Dedifferentiated amniotic fluid mesenchymal stem cell (primary cell): ENCODE data around the gene GABBR1.
"Not testable (repeated sequence)": the region's sequence is repeated elsewhere in the genome, so short reads cannot be mapped to it uniquely, and the experiment has no call there.

Experiments
- DNase-seq: peaks from one replicate; pipeline ENCODE4 v3.0.0-alpha.2; 2016; ENCODE audit errors: extremely low spot score

The GABBR1 gene

DNA sequence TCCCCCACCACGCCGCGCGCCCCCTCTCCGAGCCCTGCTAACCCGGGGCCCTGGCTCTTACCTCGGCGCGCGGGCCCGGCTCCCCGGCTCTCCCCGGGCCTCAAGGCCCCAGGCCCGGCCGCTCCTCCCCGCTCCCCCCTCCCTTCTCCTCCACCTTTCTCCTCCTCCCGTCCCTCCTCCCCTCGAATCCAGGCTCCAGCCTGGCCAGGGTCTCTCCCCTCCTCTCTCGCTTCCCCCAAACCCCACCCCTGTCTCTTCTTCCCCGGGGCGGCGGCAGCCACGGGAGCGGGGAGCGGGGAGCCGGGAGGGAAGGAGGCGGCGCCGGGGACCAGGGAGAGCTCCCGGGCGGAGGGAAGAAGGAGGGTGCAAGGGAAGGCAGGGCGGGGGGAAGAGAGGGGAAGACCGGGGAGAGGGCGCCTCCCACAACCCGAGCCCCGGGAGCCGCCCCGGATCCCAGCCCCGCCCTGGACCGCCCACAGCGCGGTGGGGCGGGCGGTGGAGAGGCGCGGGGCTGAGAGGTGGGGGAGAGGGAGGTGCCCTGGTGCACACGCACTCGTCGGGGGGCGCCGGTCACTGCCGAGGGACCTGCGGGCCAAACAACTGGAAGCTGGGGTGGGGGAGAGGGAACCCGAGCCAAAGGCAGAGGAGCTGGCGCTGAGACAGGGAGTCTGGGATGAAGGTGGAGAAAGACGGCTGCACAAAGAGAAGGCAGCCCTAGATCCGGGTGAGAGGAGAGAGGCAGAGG lies at the start of gene GABBR1:
GABBR1 (minus strand) TSS at position 395 of the 745 bp plus-strand sequence. CDS start 798 bp downstream, outside the sequence.
- peak; percentile 81 for DNase-seq

DNA sequence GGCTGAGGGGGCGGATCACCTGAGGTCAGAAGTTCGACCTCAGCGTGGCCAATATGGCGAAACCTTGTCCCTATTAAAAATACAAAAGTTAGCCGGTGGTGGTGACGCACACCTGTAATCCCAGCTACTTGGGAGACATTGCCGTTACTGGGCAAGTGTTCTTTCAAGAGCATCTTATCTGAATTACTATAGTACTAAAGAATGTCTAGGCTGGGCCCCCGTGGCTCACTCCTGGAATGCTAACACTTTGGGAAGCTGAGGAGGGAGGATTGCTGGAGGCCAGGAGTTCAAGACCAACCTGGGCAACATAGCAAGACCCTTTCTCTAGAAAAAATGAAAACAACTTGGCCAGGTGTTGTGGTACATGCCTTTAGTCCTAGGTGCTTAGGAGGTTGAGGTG lies 48.8 kb upstream of the GABBR1 start:
- DNase-seq = no peak

DNA sequence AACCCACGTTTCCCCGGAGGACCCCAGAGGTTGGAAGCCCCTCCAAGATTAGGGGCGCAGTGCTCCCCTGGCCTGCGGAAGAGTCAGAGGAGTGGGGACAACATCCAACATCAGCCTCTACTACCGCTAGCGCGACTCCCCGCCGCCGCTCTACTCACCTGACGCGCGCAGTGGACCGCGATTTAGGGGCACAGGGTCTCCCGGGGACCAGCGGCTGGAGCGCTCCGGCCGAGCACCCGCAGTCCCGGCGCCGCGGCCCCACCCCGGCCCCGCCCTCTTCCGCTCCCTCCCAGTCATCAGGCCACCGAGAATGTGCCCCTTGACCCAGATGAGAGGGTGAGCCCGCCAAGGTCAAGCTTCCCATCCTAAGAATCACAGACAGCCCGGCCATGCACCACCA lies 47.9 kb upstream of the GABBR1 start, which contains the start of gene ZFP57:
ZFP57 (minus strand) TSS at position 249 of the 400 bp plus-strand sequence. CDS start 4,149 bp downstream, outside the sequence.
- DNase-seq = no peak

DNA sequence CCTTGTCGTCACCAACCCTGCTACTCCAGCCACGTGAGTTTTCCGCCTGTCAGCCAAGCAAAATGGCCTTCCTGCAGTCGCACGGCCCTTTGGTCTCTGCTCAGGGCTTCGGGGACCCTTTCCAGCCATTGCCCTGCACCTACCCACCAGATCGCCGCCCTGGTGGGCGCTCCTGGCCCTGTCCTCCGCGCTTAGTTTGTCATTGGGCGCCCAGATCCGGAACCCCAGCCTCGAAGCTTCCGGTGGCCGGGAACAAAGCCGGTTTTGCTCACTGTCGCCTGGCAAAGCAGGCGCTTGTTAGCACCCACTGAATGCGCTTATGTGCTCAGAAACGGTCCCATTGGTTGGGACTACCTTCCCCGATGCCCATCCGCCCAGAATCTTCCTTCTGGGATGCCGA lies 47.4 kb upstream of the GABBR1 start:
- DNase-seq = no peak

DNA sequence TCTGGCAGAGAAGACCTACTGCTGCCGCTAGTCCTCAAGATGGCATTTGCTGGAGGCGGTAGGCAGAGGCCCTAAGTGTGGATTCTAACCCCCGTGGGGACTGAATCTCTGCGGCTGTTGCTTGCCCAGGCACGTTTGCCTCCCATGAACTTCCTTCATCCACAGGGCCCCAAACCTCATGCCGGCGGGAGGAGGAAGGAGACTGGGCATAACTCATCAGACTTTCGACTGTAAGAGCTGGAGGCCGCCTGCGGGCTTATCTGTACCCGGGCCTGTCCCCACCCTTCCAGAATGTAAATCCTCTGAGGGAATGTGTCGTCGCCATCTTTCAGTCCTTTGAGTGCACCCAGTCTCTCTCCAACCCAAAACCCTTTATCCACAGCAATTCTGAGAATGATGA lies 47.0 kb upstream of the GABBR1 start:
- no peak for DNase-seq

DNA sequence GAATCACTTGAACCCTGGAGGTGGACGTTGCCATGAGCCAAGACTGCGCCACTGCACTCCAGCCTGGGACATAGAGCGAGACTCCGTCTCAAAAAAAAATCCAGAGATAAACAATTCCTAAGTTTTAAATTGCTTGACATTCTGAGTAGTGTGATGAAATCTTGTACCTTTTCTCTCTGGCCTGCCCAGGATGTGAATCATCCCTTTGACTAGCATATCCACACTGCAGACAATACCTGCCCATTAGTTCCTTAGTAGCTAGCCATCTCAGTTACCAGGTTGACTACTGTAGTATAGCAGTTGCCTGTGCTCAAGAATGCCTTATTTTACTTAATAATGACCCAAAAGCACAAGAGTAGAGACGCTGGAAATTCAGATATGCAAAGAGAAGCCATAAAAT lies 45.1 kb upstream of the GABBR1 start:
- DNase-seq = no peak

DNA sequence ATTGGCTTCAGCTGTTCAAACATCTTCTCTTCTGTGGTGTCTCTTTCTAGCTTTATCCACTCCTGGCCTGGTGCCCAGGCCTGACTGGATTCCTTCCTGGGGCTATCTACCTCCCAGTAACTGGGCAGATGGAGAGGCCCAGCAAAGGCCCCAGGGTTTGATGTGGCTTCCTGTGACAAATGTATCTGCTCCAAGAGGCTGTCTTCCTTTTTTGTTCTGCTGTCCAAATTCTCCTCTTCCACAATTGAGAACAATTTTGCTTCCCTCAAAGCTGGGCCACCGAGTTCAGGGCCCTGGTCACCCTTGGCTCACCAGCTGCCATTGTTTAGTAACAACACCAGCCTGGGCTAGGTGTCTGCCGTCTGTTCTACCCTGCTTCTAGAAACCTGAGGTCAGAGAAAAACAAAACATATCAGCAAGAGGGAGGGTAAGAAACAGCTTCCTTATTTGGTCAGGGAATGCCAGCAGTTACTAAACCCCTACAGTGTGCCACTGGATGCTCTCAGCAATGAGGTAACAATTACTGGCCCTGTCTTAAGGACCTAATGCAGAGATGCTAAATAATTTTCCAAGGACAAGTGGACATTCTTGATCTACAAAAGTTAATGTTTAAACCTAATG lies 44.1 kb upstream of the GABBR1 start:
- no peak for DNase-seq

DNA sequence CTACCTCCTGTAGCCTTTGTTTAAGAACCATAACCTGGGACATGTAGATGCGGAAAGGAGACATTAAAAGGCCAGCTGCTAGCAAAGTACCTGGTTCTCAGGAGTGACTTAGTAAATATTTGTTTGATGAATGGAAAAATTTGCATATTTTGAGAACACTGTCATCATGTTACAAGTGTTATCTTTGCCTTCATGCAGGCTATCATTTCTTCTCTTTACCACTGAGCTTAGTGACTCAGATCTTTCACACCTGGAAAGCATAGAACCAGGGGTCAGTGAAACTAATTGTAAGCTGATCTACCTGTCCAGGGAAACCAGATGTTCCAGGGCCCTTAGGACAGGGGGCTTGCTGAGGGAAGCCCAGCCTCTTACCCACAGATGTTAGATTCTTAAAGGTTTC lies 42.6 kb upstream of the GABBR1 start:
- DNase-seq = no peak

DNA sequence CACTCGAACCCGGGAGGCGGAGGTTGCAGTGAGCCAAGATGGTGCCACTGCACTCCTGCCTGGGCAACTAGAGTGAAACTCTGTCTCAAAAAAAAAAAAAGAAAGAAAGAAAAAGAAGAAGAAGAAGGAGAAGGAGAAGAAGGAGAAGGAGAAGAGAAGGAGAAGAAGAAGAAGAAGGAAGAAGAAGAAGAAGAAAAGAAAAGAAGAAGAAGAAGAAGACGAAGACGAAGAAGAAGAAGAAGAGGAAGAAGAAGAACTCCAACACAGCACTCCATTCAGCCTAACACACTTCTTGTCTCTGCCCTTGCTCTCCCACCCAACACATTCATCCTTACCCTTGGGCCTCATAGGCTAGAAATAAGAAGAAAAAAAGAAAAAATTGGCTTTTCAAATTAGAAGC lies 41.0 kb upstream of the GABBR1 start:
- DNase-seq = no peak

DNA sequence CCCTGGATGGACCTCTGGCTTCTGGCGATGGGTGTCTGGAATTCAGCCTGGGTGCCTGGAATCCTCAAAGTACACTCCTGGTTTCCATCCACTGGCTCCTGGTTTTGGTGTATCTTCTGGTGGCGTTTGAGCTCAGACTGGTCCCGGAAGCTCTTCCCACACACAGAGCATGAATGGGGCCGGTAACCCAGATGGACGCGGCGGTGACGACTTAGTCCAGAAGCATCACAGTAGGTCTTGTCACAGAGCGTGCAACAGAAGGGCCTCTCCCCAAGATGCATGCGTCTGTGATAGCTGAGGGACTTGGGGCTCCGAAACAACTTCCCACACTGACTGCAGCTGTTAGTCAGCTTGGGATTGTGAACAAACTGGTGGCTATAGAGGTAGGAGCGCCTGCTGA lies 40.2 kb upstream of the GABBR1 start:
- no peak for DNase-seq

DNA sequence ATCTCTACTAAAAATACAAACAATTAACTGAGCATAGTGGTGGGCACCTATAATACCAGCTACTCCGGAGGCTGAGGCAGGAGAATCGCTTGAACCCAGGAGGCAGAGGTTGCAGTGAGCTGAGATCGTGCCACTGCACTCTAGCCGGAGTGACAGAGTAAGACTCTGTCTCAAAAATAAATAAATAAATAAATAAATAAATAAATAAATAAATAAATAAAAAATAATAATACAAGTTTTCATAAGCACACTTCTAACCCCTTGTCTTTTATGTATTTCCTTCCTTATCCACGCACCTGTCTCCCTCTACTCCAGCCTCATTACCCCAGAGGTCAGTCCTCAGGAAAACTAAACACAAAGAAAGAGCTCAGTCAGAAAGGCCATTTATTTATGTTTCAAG lies 39.1 kb upstream of the GABBR1 start:
- DNase-seq = not testable (repeated sequence)

DNA sequence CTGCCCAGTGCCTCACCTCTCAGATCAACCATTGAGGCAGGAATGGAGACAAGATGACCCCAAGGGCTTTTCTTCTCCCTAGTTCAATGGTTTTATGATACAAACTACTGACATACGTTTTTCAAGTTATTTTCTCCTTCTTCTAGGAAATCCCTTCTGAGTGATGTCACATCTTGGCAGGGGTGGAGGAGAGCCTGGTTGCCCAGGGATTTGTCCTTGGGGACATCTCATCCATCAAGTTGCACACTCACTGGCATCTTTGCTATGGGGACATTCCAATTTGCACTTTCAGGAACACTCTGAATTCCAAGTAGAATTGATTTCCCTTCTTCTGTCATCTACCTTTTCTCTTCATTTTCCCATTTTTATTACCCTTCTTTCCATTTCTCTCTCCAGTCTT lies 38.0 kb upstream of the GABBR1 start:
- DNase-seq = no peak

DNA sequence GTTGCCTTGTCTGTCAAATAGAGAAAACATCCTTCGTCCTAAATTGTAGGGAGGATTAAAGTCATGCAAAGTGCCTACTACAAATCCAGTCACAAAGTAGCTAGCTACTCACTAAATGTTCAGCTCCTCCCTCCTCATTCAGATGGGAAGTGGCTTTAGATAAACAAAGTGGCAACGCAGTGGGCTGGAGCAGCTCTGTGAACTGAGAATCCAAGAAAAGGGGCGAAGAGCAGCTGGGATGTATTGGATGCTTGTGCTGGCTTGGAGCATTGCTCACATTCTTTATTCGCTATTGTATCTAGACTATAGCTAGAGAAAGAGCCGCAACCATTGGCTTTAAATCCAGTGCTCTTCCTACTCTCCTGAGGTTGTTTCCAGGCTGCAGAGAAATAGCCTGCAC lies 34.2 kb upstream of the GABBR1 start:
- no peak for DNase-seq

DNA sequence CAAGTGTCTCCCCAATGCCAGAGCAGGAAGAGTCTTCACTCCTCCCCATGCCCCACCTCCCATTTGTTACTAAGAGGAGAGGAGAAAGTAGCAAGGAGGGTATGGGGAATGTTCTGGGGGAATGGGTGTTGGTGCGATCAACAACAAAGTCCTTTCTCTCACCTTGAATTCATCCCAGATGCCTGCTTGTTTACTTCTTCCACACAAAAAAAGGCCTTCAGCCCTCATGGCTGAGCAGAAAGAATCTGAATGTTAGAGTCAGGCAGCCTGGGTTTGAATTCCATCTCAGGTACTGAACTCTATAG lies 33.8 kb upstream of the GABBR1 start:
- DNase-seq = no peak

DNA sequence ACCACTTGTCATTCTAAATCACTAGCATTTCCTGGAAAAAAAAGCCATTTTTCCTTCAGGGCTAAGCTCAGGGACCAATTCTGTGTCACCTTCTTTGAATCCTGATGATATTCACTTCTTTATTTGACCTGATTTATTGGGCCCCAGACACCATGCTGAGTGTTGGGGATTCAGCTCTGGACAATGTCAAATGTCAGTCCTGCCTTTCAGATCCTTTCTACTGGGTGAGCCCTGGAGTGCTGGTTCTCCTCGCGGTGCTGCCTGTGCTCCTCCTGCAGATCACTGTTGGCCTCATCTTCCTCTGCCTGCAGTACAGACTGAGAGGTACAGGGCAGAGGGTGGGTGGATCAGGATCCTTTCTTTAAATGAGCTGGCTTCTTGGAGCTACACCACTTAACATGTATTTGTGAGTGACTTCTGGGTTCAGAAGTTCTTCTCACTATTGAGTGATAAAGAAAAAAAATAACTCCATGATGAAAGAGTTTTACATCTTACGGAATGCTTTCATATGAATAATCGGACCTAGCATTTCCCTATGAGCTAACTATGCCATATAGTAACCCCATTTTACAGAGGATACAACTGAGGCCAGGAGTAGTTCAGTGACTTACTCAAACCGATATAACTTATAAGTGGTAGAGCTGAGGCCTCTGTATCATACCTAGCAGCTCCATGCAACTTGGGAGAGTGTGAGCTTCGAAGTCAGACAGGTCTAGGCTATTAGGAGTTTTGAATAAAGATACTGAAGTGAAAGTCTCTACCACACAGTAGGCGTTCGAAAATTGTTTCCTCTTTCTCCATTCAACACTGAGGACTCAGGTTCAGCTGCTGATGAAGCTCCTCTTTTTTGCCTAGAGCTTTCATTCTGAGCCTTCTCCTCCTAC lies 33.2 kb upstream of the GABBR1 start:
- DNase-seq = no peak

DNA sequence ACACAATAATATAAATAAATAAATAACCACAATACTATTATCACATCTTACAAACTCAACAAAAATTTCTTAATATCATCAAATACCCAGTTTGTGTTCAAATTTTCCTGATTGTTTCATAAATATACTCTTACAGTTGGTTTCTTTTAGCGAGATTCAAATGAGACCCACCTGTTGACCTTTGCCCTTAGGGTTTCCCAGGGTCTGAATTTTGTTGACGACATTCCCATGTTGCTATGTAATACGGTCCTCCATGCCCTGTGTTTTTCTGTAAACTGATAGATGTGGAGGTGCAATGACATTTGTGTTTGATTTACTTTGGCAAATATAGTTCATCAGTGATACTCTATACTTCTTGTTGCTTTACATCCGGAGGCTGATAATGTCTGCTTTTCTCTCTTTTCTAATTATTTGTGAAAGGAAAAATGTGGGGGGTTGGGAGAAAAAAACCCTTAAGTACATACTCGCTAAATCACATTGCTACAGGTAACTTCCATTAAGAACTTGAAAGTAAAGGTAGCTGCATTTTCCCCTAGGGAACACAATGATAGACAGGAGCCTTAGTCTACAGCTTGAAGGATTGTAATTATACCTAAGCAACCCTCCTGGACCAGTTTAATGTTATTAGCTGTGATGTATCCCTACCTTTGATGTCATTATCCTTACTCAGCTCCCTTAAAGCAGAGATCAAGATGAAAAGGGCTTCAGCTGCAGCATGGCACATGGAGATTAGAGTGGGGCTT lies 30.5 kb upstream of the GABBR1 start:
- no peak for DNase-seq

DNA sequence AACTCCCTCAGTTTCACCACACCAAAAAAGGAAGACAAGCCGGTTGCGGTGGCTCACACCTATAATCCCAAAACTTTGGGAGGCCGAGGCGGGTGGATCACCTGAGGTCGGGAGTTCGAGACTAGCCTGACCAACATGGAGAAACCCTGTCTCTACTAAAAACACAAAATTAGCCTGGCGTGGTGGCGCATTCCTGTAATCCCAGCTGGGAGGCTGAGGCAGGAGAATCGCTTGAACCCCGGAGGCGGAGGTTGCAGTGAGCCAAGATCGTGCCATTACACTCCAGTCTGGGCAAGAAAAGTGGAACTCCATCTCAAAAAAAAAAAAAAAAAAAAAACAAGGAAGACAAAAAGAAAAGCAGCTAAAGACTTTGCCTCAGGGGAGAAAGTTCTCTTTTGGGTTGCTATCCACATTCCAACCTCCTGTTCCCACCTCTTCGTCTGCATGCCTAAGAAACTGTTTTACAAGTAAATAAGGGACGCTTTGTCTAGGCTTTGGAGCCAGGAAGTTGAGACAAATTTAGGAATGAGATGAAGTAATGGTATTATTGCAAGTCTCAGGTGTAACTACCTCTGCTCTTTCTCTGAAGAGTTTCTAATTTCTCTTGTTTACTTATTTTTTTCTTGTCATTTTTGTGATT lies 28.6 kb upstream of the GABBR1 start:
- peak; percentile 24 for DNase-seq

DNA sequence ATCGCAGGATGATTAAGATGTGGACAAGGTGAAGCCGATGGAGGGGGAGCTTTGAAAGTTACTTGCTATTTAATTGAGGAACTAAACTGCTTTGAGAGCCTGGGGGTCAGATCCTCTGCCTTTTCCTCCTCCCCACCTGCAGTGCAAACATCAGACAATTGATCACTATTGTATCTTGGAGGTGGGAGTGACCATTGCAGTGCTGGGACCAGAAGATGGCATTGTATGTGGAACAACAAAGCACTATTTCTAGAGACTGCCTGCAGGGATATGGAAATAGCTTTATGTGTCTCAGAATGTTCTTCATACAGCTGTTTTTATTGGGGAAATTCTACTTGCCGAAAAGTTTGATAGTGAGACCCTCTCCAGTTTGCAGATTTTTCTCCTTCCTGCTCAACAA lies 28.1 kb upstream of the GABBR1 start:
- no peak for DNase-seq

DNA sequence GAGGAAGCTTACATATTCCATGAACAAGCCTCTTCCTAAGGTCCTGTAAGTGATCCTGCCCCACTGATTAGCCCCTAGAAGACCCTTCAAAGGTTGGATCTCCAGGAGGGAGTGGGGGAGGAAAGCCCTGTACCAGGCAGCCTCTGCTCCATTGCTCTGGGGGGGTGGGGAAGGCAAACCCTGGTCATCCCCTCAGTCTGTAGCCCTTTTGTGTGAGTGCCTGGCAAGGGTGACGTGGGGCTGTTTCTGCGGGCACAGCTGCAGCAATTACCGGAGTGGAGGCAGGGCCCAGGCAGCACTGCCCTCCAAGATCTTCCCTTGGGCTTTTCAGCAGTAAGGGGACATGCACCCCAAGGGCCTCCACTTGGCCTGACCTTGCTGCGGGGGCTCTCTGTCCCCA lies 23.8 kb upstream of the GABBR1 start, which contains the start of gene MOG:
MOG (plus strand) TSS at position 295 of the 400 bp plus-strand sequence. CDS start 118 bp downstream, outside the sequence.
- DNase-seq = no peak

DNA sequence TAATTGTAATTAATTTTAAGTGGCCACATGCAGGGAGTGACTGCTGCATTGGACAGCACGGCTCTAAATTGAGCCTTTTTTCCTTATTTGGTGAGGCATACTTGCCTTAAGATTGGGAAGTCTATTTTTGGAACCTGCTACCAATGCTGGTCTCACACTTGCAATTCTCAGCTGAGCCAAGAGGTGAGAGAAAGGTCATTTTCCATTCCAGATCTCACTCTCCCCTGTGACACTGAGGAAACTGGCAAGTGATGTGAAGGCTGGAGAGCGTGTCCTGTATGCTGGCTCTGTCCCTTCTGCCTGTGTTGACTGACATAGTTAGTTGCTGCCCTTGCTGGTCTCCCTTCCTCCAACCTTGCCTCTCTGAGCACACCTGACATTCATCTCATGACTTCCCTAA lies 23.2 kb upstream of the GABBR1 start:
- no peak for DNase-seq

DNA sequence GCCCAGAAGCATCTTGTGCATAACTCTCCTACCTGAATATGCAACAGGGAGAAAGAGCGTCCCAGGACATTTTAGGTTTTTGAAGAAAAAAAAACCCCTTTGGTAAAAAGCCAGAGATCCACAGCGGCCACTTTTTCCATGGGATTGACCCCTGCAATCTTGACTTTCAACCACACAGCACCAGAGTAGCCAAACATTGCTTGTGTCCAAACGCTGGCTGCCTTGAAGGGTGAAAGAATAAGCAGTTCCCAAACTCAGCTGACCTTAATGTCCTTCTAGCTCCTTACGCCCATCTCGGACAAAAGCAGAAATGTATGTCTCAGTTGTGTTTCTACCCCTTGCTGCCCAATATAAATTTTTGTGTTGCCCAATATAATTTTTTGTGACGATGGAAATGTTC lies 22.7 kb upstream of the GABBR1 start:
- no peak for DNase-seq
